Measurements from ENCODE around the gene CDH4.

CDH4 gene

DNA sequence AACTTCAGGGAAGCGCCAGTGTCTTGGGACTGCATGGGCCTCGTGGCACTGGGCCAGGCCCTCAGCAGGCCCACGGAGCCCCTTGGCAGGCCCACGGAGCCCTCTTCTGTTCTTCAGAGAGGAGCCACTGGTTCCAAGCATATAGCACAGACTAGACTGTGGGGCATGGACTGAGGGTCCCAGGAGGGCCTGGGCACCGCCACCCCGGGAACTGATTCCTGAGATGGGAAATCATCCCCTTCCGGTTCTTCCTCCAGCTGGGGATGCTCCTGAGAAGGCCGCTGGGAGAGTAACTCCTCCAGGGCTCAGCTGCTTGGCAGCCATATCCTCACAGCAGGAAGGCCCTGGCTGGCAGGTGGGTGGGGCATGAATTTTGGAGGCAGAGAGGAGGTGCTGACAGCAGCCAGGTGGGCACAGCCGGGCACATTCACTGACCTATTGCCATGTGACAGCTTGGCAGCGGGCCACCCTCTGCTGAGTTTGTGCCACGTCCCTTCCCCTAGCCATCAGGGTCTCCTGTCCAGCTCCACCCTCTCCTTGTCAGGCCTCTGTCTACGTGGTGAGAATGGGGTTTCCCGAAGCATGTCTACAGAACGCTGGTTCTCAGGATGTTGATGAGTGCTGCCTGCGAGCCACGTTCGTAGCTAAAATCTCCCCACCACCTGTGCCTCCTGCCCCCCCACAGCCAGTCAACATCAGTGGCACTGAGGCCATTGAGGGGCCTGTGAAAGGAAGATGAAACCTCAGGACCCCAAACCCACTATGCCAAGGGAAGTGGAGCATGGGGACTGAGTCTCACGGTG is 661.6 kb downstream of the CDH4 start:
- Histone ChIP-seq H3K27me3 (ENCODE audit: control insufficient read depth, insufficient read depth, low read length) (no peaks in the 10 kb centered on the region; the same call in 1 of the 2 replicates), H3K36me3 (ENCODE audit: control insufficient read depth, insufficient read depth, low read length) (no peaks in the 10 kb centered on the region), H3K27ac (ENCODE audit: low read depth, low read length) (no peak overlapping the region), H3K9me3 (ENCODE audit: control insufficient read depth, insufficient read depth, low read depth, low read length) (peaks cover 2% of the 10 kb centered on the region; the same call in 1 of the 2 replicates), H3K4me3 (ENCODE audit: low read depth, low read length) (no peak overlapping the region), H3K9ac (ENCODE audit: low read length) (no peak overlapping the region), H3K4me1 (ENCODE audit: control insufficient read depth, insufficient read depth, low read length) (no peaks in the 10 kb centered on the region)

DNA sequence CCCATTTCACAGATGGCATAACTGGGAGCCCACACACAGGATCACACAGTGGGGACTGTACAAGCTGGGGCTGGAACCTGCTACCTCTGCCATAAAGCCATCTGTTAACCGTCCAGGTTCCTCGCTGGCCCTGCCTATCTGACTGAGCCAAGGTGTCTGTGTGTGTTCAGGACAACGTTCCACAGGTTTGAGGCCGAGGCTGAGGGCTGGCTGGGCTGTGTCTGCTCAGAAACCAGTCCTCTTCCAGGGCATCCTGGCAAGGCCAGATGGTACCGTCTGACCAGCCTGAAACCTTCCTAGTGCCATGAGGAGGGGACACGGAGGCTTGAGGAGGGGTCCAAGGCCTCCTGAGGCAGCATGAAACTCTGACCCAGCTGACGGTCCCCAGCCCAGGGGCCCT is 663.0 kb downstream of the CDH4 start:
- Histone ChIP-seq H3K9ac (ENCODE audit: low read length) (no peak overlapping the region), H3K4me3 (ENCODE audit: low read depth, low read length) (no peak overlapping the region), H3K9me3 (ENCODE audit: control insufficient read depth, insufficient read depth, low read depth, low read length) (peaks cover 8% of the 10 kb centered on the region), H3K27me3 (ENCODE audit: control insufficient read depth, insufficient read depth, low read length) (no peaks in the 10 kb centered on the region; the same call in 1 of the 2 replicates), H3K36me3 (ENCODE audit: control insufficient read depth, insufficient read depth, low read length) (no peaks in the 10 kb centered on the region), H3K4me1 (ENCODE audit: control insufficient read depth, insufficient read depth, low read length) (no peaks in the 10 kb centered on the region), H3K27ac (ENCODE audit: low read depth, low read length) (no peak overlapping the region)

DNA sequence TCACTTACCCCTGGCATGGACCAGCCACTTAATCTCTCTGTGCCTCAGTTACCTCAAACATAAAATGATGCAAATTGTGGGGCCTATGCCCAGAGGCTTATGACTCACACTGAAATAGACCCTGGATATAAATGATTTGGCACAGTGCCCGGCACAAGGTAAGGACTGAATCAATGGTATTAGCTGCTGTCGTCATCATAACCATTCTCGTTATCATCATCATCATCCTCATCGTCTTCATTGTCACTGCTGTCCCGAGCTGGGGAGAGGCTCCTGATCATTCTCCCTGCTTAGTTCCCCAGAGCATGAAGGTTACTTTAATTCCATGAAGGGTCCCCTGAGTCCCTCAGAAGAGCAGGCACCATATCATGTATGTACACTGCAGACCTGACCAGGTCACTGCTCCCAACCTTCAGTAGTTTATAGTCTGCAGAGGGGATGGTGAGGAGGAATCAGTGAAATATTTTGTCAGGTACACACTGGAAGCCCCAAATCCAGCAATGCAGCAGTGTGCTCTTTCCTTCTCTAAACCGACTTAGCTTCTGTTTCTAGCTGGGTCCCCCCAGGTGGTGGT is 664.3 kb downstream of the CDH4 start:
- Histone ChIP-seq H3K36me3 (ENCODE audit: control insufficient read depth, insufficient read depth, low read length) (no peaks in the 10 kb centered on the region), H3K27me3 (ENCODE audit: control insufficient read depth, insufficient read depth, low read length) (no peaks in the 10 kb centered on the region; the same call in 1 of the 2 replicates), H3K4me1 (ENCODE audit: control insufficient read depth, insufficient read depth, low read length) (no peaks in the 10 kb centered on the region), H3K27ac (ENCODE audit: low read depth, low read length) (no peak overlapping the region), H3K9ac (ENCODE audit: low read length) (no peak overlapping the region), H3K9me3 (ENCODE audit: control insufficient read depth, insufficient read depth, low read depth, low read length) (peaks cover 16% of the 10 kb centered on the region), H3K4me3 (ENCODE audit: low read depth, low read length) (no peak overlapping the region)

DNA sequence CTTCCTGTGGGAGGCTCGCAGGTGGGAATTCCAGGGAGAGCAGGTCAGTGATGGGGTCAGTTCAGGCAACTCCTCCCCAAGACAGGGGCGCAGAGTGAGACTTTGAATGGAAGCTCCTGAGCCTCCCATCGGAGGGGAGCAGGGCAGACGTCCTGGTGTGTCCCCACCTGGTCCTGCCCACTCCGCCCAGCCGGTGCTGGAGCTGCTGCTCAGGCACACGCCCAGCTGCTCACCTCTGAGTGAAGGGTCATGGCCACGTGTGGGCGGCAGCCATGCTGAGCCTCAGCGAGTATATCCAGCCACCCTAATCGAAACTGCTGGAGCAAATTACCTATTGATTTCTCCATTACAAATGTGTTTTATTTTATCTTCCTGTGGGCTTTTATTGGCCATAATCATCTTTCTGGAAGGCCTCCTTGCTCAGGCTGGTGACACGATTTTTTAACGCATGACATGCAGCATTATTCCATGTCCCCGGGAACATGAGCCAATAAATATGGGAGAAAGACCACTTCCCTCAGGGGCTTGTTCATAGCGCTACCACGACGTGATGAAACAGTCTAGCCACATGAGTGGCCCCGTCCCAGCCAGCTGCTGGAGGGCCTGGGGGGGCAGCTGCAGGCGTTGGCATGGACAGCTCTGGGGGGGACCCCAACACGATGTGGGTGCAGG is 665.5 kb downstream of the CDH4 start:
- Histone ChIP-seq H3K27me3 (ENCODE audit: control insufficient read depth, insufficient read depth, low read length) (no peaks in the 10 kb centered on the region; the same call in 1 of the 2 replicates), H3K9me3 (ENCODE audit: control insufficient read depth, insufficient read depth, low read depth, low read length) (peaks cover 16% of the 10 kb centered on the region), H3K9ac (ENCODE audit: low read length) (no peak overlapping the region), H3K27ac (ENCODE audit: low read depth, low read length) (no peak overlapping the region), H3K4me3 (ENCODE audit: low read depth, low read length) (no peak overlapping the region), H3K36me3 (ENCODE audit: control insufficient read depth, insufficient read depth, low read length) (no peaks in the 10 kb centered on the region), H3K4me1 (ENCODE audit: control insufficient read depth, insufficient read depth, low read length) (no peaks in the 10 kb centered on the region)

DNA sequence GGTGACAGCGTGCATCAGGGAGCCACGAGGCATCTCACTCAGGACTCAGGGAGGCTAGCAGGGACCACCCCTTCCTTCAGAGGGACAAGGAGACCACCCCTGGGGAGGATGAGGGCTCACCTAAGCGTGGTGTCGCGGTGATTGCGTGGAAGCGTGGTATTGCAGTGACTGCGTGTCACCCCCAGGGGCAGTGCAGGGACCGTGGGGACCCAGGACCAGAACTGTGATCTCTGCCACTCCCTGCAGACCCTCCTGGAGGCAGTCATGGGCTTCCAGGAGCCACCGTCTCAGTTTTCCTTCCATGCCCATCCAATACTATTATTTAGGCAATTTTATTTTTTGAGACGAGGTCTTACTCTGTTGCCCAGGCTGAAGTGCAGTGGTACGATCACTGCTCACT is 666.5 kb downstream of the CDH4 start:
- Histone ChIP-seq H3K27me3 (ENCODE audit: control insufficient read depth, insufficient read depth, low read length) (no peaks in the 10 kb centered on the region; the same call in 1 of the 2 replicates), H3K9ac (ENCODE audit: low read length) (no peak overlapping the region), H3K4me1 (ENCODE audit: control insufficient read depth, insufficient read depth, low read length) (no peaks in the 10 kb centered on the region), H3K9me3 (ENCODE audit: control insufficient read depth, insufficient read depth, low read depth, low read length) (peaks cover 16% of the 10 kb centered on the region), H3K4me3 (ENCODE audit: low read depth, low read length) (no peak overlapping the region), H3K36me3 (ENCODE audit: control insufficient read depth, insufficient read depth, low read length) (no peaks in the 10 kb centered on the region), H3K27ac (ENCODE audit: low read depth, low read length) (no peak overlapping the region)

DNA sequence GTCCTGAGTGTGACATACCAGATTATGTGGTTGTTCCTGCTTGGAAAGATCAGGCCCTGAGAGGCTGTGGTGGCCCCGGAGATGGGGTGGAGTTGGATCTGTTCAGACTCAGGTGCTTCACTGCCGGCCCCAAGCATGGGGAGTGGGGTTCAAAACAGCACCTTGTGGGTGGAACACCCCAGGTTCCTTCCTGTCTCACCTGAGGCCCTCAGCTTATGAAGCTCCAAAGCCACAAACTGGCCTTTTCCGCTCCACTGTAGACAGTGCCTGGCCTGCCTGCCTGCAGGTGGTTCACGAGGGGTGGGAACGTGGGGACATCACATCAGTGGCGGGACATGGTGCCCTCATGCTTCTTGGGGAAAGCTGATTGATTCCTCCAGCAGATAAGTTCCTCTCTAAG is 667.2 kb downstream of the CDH4 start:
- Histone ChIP-seq H3K36me3 (ENCODE audit: control insufficient read depth, insufficient read depth, low read length) (no peaks in the 10 kb centered on the region), H3K4me1 (ENCODE audit: control insufficient read depth, insufficient read depth, low read length) (no peaks in the 10 kb centered on the region), H3K27me3 (ENCODE audit: control insufficient read depth, insufficient read depth, low read length) (no peaks in the 10 kb centered on the region; the same call in 1 of the 2 replicates), H3K4me3 (ENCODE audit: low read depth, low read length) (no peak overlapping the region), H3K9me3 (ENCODE audit: control insufficient read depth, insufficient read depth, low read depth, low read length) (peaks cover 16% of the 10 kb centered on the region), H3K9ac (ENCODE audit: low read length) (no peak overlapping the region), H3K27ac (ENCODE audit: low read depth, low read length) (no peak overlapping the region)

DNA sequence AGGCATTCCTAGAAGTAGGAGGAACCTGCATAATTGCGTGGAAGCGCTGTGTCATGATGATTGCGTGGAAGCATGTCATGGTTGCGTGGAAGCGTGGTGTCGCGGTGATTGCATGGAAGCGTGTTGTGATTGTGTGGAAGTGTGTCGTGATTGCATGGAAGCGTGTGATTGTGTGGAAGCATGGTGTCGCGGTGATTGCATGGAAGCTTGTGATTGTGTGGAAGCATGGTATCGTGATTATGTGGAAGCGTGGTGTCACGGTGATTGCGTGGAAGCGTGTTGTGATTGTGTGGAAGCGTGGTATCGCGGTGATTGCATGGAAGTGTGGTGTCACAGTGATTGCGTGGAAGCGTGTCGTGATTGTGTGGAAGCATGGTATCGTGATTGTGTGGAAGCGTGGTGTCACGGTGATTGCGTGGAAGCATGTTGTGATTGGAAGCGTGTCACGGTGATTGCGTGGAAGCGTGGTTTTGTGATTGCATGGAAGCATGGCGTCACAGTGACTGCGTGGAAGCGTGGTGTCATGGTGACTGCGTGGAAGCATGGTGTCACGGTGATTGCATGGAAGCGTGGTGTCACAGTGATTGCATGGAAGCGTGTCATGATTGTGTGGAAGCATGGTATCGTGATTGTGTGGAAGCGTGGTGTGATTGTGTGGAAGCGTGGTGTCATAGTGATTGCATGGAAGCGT is 667.8 kb downstream of the CDH4 start:
- Histone ChIP-seq H3K9ac (ENCODE audit: low read length) (no peak overlapping the region), H3K27ac (ENCODE audit: low read depth, low read length) (no peak overlapping the region), H3K4me3 (ENCODE audit: low read depth, low read length) (no peak overlapping the region), H3K27me3 (ENCODE audit: control insufficient read depth, insufficient read depth, low read length) (no peaks in the 10 kb centered on the region; the same call in 1 of the 2 replicates), H3K9me3 (ENCODE audit: control insufficient read depth, insufficient read depth, low read depth, low read length) (peaks cover 16% of the 10 kb centered on the region), H3K36me3 (ENCODE audit: control insufficient read depth, insufficient read depth, low read length) (no peaks in the 10 kb centered on the region), H3K4me1 (ENCODE audit: control insufficient read depth, insufficient read depth, low read length) (no peaks in the 10 kb centered on the region)

DNA sequence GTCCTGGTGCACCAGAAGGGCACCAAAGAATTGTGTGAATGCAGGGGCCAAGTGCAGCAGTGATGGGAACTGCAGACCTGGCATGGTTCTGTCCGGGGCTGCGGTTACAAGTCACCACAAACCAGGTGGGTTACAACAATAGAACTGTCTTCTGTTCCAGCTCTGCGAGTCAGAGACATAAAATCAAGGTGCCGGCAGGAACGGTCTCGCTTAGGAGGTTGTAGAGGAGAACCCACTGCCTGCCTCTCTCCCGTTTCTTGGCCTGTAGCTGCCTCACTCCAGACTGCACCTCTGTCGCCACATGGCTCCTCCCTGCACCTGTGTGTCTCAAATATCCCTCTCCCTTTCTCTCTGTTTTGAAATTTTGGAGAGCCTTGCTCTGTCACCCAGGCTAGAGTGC is 670.4 kb downstream of the CDH4 start:
- Histone ChIP-seq H3K27ac (ENCODE audit: low read depth, low read length) (no peak overlapping the region), H3K27me3 (ENCODE audit: control insufficient read depth, insufficient read depth, low read length) (no peaks in the 10 kb centered on the region), H3K9ac (ENCODE audit: low read length) (no peak overlapping the region), H3K4me3 (ENCODE audit: low read depth, low read length) (no peak overlapping the region), H3K36me3 (ENCODE audit: control insufficient read depth, insufficient read depth, low read length) (no peaks in the 10 kb centered on the region), H3K9me3 (ENCODE audit: control insufficient read depth, insufficient read depth, low read depth, low read length) (peaks cover 16% of the 10 kb centered on the region), H3K4me1 (ENCODE audit: control insufficient read depth, insufficient read depth, low read length) (no peaks in the 10 kb centered on the region)

DNA sequence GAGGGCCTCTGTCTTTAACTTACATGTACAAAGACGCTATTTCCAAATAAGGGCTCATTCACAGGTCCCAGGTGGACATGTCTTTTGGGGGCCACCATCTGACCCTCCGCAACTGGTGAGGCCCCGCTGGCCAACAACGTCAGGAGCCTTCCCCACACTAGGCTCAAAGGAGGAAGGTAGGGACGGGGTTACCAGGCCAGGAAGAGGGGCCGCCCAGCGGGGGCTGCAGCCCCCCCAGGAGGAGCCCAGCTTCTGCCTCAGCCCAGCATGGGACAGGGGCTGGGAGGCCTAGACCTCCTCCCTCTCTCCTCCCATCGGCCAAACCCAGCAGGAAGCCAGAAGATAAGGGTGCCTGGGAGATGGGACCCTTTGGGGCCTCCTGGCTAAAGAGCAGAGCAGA is 670.9 kb downstream of the CDH4 start:
- peaks cover 16% of the 10 kb centered on the region for H3K9me3 ChIP-seq (ENCODE audit: control insufficient read depth, insufficient read depth, low read depth, low read length)
- H3K36me3 ChIP-seq (ENCODE audit: control insufficient read depth, insufficient read depth, low read length): no peaks in the 10 kb centered on the region
- no peaks in the 10 kb centered on the region for H3K4me1 ChIP-seq (ENCODE audit: control insufficient read depth, insufficient read depth, low read length)
- H3K27me3 ChIP-seq (ENCODE audit: control insufficient read depth, insufficient read depth, low read length): no peaks in the 10 kb centered on the region
- H3K4me3 ChIP-seq (ENCODE audit: low read depth, low read length): no peak overlapping the region
- no peak overlapping the region for H3K9ac ChIP-seq (ENCODE audit: low read length)
- H3K27ac ChIP-seq (ENCODE audit: low read depth, low read length): no peak overlapping the region

DNA sequence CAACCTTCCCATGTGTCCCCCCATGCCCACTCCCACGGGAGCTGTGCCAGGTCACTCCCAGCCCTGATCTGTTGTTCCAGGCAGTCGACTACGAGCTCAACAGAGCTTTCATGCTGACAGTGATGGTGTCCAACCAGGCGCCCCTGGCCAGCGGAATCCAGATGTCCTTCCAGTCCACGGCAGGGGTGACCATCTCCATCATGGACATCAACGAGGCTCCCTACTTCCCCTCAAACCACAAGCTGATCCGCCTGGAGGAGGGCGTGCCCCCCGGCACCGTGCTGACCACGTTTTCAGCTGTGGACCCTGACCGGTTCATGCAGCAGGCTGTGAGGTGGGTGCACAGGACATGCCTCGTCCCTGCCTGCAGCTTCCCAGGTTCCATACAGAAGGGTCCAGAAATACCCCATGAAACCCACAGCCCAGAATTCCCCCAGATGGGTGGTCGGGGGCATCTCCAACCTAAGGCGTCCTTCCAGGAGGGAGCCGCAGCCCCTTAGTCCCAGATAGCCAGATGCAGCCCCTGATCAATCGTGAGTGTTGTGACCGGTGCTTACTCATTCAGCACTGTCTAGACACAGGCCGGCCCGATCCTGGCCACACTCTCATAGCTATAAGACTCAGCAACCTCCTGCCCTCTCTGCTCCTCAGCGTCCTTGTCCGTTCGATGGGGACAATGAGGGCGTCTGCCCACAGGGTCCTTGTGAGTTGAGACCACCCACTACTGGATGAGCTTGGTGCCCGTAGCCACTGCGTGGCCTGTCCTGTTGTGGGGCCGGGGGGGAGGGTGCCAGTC is 671.5 kb downstream of the CDH4 start:
- Histone ChIP-seq H3K4me3 (ENCODE audit: low read depth, low read length) (no peak overlapping the region), H3K36me3 (ENCODE audit: control insufficient read depth, insufficient read depth, low read length) (no peaks in the 10 kb centered on the region), H3K27me3 (ENCODE audit: control insufficient read depth, insufficient read depth, low read length) (no peaks in the 10 kb centered on the region), H3K27ac (ENCODE audit: low read depth, low read length) (no peak overlapping the region), H3K4me1 (ENCODE audit: control insufficient read depth, insufficient read depth, low read length) (no peaks in the 10 kb centered on the region), H3K9ac (ENCODE audit: low read length) (no peak overlapping the region), H3K9me3 (ENCODE audit: control insufficient read depth, insufficient read depth, low read depth, low read length) (peaks cover 16% of the 10 kb centered on the region)
